Muscle layer of duodenum (tissue), 2 donors: ENCODE data around the gene IL9.

Source experiments
- H3K27ac ChIP-seq: one replicate; pipeline ENCODE4 v1.7.0; 2013; ENCODE audit warnings: mild to moderate bottlenecking, low read length
- H3K27me3 ChIP-seq: one replicate; pipeline ENCODE4 v1.7.0; 2013; ENCODE audit warnings: low read depth, mild to moderate bottlenecking, control low read depth, low read length
- H3K36me3 ChIP-seq, 2 donors: one replicate each; pipeline ENCODE4 v1.7.0; 2013; ENCODE audit warnings: low read length in 2 of 2, control low read depth in 1 of 2, mild to moderate bottlenecking in 1 of 2; ENCODE audit not compliant: insufficient read depth in 2 of 2, control insufficient read depth in 1 of 2
- H3K4me1 ChIP-seq, 2 donors: one replicate each; pipeline ENCODE4 v1.7.0; 2013; ENCODE audit warnings: low read length in 2 of 2, mild to moderate bottlenecking in 2 of 2, control low read depth in 1 of 2, moderate library complexity in 1 of 2; ENCODE audit not compliant: insufficient read depth in 2 of 2, control insufficient read depth in 1 of 2
- H3K4me3 ChIP-seq, 2 donors: one replicate each; pipeline ENCODE4 v1.7.0; 2013; ENCODE audit warnings: low read length in 2 of 2, low read depth in 1 of 2, mild to moderate bottlenecking in 1 of 2
- H3K9me3 ChIP-seq, 2 donors: one replicate each; pipeline ENCODE4 v1.7.0; 2013; ENCODE audit warnings: low read length in 2 of 2, control low read depth in 1 of 2, mild to moderate bottlenecking in 1 of 2; ENCODE audit not compliant: control insufficient read depth in 1 of 2
- donor health status: healthy.

The IL9 gene

GRCh38 chr5:135895474-135896006, at the start of gene IL9:
IL9 (minus strand) TSS chr5:135895841; CDS start chr5:135895816, 25 bp downstream.
- H3K27me3 ChIP-seq = peaks cover 3% of the 10 kb centered on the region
- H3K4me3 ChIP-seq = no peak within 1 kb of the TSS
- no peaks in the 10 kb centered on the region for H3K9me3 ChIP-seq
- H3K36me3 ChIP-seq = no peaks in the 10 kb centered on the region
- H3K27ac ChIP-seq = no peak within 1 kb of the TSS
- peaks cover 0 to 4% of the 10 kb centered on the region in 2 donors for H3K4me1 ChIP-seq

- Histone ChIP-seq H3K4me3 (no peak overlapping the region), H3K27me3 (no peaks in the 10 kb centered on the region), H3K36me3 (no peaks in the 10 kb centered on the region), H3K9me3 (no peaks in the 10 kb centered on the region), H3K27ac (no peak overlapping the region), H3K4me1 (no peaks in the 10 kb centered on the region)
These were observed 49.4 kb upstream of the IL9 start for GRCh38 chr5:135944967-135945560.

- no peak overlapping the region for H3K27ac ChIP-seq
- no peaks in the 10 kb centered on the region for H3K4me1 ChIP-seq
- H3K9me3 ChIP-seq = no peaks in the 10 kb centered on the region
- no peak overlapping the region for H3K4me3 ChIP-seq
- H3K27me3 ChIP-seq = no peaks in the 10 kb centered on the region
- H3K36me3 ChIP-seq = no peaks in the 10 kb centered on the region
These were observed 48.9 kb upstream of the IL9 start for GRCh38 chr5:135944564-135944963.

- Histone ChIP-seq H3K27me3 (no peaks in the 10 kb centered on the region), H3K27ac (no peak overlapping the region), H3K9me3 (no peaks in the 10 kb centered on the region), H3K4me3 (no peak overlapping the region), H3K4me1 (no peaks in the 10 kb centered on the region), H3K36me3 (no peaks in the 10 kb centered on the region)
These were observed 46.6 kb upstream of the IL9 start for GRCh38 chr5:135942202-135942771.

GRCh38 chr5:135941711-135942110, 46.1 kb upstream of the IL9 start:
- Histone ChIP-seq H3K9me3 (no peaks in the 10 kb centered on the region), H3K4me3 (no peak overlapping the region), H3K27ac (no peak overlapping the region), H3K27me3 (no peaks in the 10 kb centered on the region), H3K36me3 (no peaks in the 10 kb centered on the region), H3K4me1 (no peaks in the 10 kb centered on the region)

GRCh38 chr5:135937245-135937911, 41.7 kb upstream of the IL9 start:
- Histone ChIP-seq H3K4me1 (no peaks in the 10 kb centered on the region), H3K27me3 (peaks cover 3% of the 10 kb centered on the region), H3K36me3 (no peaks in the 10 kb centered on the region), H3K4me3 (no peak overlapping the region), H3K9me3 (no peaks in the 10 kb centered on the region), H3K27ac (no peak overlapping the region)

- no peak overlapping the region for H3K4me3 ChIP-seq
These were observed 39.3 kb upstream of the IL9 start for GRCh38 chr5:135934939-135935338.

GRCh38 chr5:135930949-135931295, 35.3 kb upstream of the IL9 start:
- Histone ChIP-seq H3K9me3 (no peaks in the 10 kb centered on the region), H3K4me3 (peak overlapping the region in 1 of 2 donors; percentile 63), H3K27me3 (peaks cover 24% of the 10 kb centered on the region), H3K4me1 (peaks cover 0 to 6% of the 10 kb centered on the region in 2 donors), H3K27ac (no peak overlapping the region), H3K36me3 (no peaks in the 10 kb centered on the region)

More at GRCh38 chr5:135934939-135935338, 39.3 kb upstream of the IL9 start:
- Histone ChIP-seq H3K4me1 (peaks cover 0 to 5% of the 10 kb centered on the region in 2 donors), H3K9me3 (no peaks in the 10 kb centered on the region), H3K27me3 (peaks cover 12% of the 10 kb centered on the region), H3K27ac (no peak overlapping the region), H3K36me3 (no peaks in the 10 kb centered on the region)

GRCh38 chr5:135930029-135930948, 34.6 kb upstream of the IL9 start:
- H3K4me1 ChIP-seq = peaks cover 0 to 6% of the 10 kb centered on the region in 2 donors

GRCh38 chr5:135921388-135921787, 25.7 kb upstream of the IL9 start:
- Histone ChIP-seq H3K27ac (no peak overlapping the region), H3K27me3 (peaks cover 3% of the 10 kb centered on the region), H3K36me3 (no peaks in the 10 kb centered on the region), H3K4me1 (no peaks in the 10 kb centered on the region), H3K9me3 (no peaks in the 10 kb centered on the region), H3K4me3 (no peak overlapping the region)

More at GRCh38 chr5:135930029-135930948, 34.6 kb upstream of the IL9 start:
- Histone ChIP-seq H3K27me3 (peaks cover 24% of the 10 kb centered on the region), H3K4me3 (peak overlapping the region in 1 of 2 donors; percentile 63), H3K9me3 (no peaks in the 10 kb centered on the region), H3K27ac (no peak overlapping the region), H3K36me3 (no peaks in the 10 kb centered on the region)

- Histone ChIP-seq H3K4me1 (no peaks in the 10 kb centered on the region), H3K27me3 (peaks cover 3% of the 10 kb centered on the region), H3K36me3 (no peaks in the 10 kb centered on the region), H3K9me3 (no peaks in the 10 kb centered on the region), H3K4me3 (no peak overlapping the region), H3K27ac (no peak overlapping the region)
These were observed 24.6 kb upstream of the IL9 start for GRCh38 chr5:135920199-135920598.
